Transverse colon (tissue), 4 donors: ENCODE results near the gene IL1R1. TPM values are rescaled to one million over a fixed set of nuclear protein-coding genes. Genes with fewer than 3 reads are reported as not detected.
"Not testable (repeated sequence)": the region's sequence is repeated elsewhere in the genome, so short reads cannot be mapped to it uniquely, and the experiment has no call there.

ENCODE experiments used
- DNase-seq: peaks from one replicate; pipeline ENCODE4 v3.0.0-alpha.2; 2019
- H3K27ac ChIP-seq, 4 donors: fragments of 200-600 bp; sonication (generic); 2 replicates each; pipeline ENCODE4 v1.5.1; 2016 to 2018; ENCODE audit warnings: inconsistent platforms in 4 of 4
- H3K27me3 ChIP-seq: fragments of 200-600 bp; sonication (generic); 2 replicates; pipeline ENCODE4 v1.5.1; 2017; ENCODE audit warnings: inconsistent platforms
- H3K36me3 ChIP-seq, 4 donors: fragments of 200-600 bp; sonication (generic); 2 replicates each; pipeline ENCODE4 v1.5.1; 2017 to 2019; ENCODE audit warnings: inconsistent platforms in 4 of 4
- H3K4me1 ChIP-seq, 4 donors: fragments of 200-600 bp; sonication (generic); 2 replicates each; pipeline ENCODE4 v1.5.1; 2017 to 2020; ENCODE audit warnings: inconsistent platforms in 4 of 4
- H3K4me3 ChIP-seq, 4 donors: fragments of 200-600 bp; sonication (generic); 1 replicate in 1 of 4; 2 replicates in 3 of 4; pipeline versions ENCODE4 v1.5.1 to v1.6.1; 2017 to 2019; ENCODE audit warnings: inconsistent platforms in 4 of 4
- H3K9me3 ChIP-seq, 2 donors: fragments of 200-600 bp; sonication (generic); 2 replicates each; pipeline ENCODE4 v1.5.1; 2017 to 2019; ENCODE audit warnings: inconsistent platforms in 2 of 2
- EP300 ChIP-seq: sonication (generic); formaldehyde crosslinking; IDR thresholded peaks from one replicate; pipeline ENCODE4 v1.6.1; 2017; ENCODE audit warnings: antibody characterized with exemption, low read depth
- POLR2A ChIP-seq: fragments of 450-650 bp; IDR thresholded peaks from one replicate; pipeline ENCODE4 v1.6.1; 2016; ENCODE audit warnings: antibody characterized with exemption, mild to moderate bottlenecking, moderate library complexity
- POLR2AphosphoS5 ChIP-seq, 3 donors: sonication (generic); formaldehyde crosslinking; IDR thresholded peaks; one replicate each; pipeline ENCODE4 v1.6.1; 2016; ENCODE audit warnings: antibody characterized with exemption in 3 of 3
- WGBS, 2 donors: methylation state at CpG; one replicate each; pipeline ENCODE4 v1.1.5; 2018; ENCODE audit warnings: low coverage in 1 of 2; 5-methylcytosine and 5-hydroxymethylcytosine counted together
- in situ Hi-C, 4 donors: fragments of 200-750 bp; cut with MboI; loops; one replicate each; pipeline versions ENCODE4 v1.15.0 to v1.15.1; 2017; ENCODE audit warnings: low sequenced_read_pairs in 3 of 4, low pct_ligation_motif_present in 1 of 4, low pct_unique_long_range_greater_than_20kb in 1 of 4
- intact Hi-C: fragments of 100-400 bp; cut with DNase I; formaldehyde crosslinking; loops from one replicate; pipeline ENCODE4 v1.15.1; 2023; ENCODE audit warnings: low total_unique reads
- total RNA-seq, 4 donors: library from RNA; depleted of rRNA; stranded (reverse); fragments of >200 nt; gene quantifications; one replicate each; pipeline ENCODE4 v1.1.0, GENCODE V29; 2016
- TF ChIP-seq, protein P1 (sequence below), 5 experiments: fragments of 200-600 bp in 3 of 5; fragments of 450-650 bp in 2 of 5; sonication (generic) in 3 of 5; IDR thresholded peaks; 1 replicate in 2 of 5; 2 replicates in 3 of 5; pipeline ENCODE4 v1.5.1; 2016 to 2017; ENCODE audit warnings: antibody characterized with exemption in 5 of 5, inconsistent platforms in 3 of 5, mild to moderate bottlenecking in 2 of 5, moderate library complexity in 1 of 5

Gene IL1R1
- total RNA-seq, 4 donors from 2014 or later: 20.2 to 58.0 (median 36.2) TPM

DNA sequence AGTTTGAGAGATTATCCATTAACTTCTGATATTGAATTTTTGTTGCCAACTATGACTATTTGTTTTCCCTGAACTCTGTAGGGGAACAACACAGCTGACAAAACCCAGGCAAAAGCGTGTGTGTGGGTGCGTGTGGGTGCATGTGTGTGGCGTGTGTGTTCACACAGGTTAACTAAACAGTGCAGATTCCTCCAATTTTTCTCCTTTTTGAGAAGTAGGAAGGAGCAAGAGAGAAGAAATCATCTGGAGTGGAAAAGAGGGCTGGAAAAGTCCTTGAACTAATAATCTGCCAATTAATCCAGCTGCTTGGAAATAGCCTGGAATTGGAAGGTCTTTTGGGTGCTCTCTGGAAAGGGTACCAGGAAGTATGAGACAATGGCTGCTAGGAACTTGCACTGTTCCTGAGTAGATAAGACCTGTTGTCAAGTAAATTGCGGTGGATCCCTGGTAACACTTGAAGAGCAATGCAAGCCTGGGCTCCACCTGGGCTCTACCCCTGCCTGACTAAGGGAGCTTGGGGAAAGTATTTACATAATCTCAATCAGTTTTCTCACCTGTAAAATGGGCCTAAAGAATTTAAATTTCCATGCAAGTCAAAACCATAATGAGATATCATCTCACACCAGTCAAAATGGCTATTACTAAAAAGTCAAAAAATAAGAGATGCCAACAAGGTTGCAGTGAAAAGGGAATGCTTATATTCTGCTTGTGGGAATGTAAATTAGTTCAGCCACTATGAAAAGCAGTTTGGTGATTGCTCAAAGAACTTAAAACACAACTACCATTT lies 40.5 kb upstream of the IL1R1 start:
- no peak for TF ChIP-seq EP300
- no peak for TF ChIP-seq POLR2A
- TF ChIP-seq, protein P1, sequence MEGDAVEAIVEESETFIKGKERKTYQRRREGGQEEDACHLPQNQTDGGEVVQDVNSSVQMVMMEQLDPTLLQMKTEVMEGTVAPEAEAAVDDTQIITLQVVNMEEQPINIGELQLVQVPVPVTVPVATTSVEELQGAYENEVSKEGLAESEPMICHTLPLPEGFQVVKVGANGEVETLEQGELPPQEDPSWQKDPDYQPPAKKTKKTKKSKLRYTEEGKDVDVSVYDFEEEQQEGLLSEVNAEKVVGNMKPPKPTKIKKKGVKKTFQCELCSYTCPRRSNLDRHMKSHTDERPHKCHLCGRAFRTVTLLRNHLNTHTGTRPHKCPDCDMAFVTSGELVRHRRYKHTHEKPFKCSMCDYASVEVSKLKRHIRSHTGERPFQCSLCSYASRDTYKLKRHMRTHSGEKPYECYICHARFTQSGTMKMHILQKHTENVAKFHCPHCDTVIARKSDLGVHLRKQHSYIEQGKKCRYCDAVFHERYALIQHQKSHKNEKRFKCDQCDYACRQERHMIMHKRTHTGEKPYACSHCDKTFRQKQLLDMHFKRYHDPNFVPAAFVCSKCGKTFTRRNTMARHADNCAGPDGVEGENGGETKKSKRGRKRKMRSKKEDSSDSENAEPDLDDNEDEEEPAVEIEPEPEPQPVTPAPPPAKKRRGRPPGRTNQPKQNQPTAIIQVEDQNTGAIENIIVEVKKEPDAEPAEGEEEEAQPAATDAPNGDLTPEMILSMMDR (IDR thresholded peaks at IDR 0.05): no peak
- no peak for TF ChIP-seq POLR2AphosphoS5 (IDR thresholded peaks at IDR 0.05)

DNA sequence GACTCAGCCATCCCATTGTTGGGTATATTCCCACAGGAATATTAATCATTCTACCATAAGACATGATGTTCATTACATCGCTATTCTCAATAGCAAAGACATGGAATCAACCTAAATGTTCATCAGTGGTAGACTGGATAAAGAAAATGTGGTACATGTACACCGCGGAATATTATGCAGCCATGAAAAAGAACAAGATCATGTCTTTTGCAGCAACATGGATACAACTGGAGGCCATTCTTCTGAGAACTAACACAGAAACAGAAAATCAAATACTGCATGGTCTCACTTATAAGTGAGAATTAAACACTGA lies 40.0 kb upstream of the IL1R1 start:
- 65 to 71% methylated on average over 3 of the region's 3 CpGs for WGBS, 2 donors
- H3K4me3 ChIP-seq, DNase-seq, H3K36me3 ChIP-seq, H3K9me3 ChIP-seq, H3K27ac ChIP-seq, in situ Hi-C loops, H3K27me3 ChIP-seq: not testable (repeated sequence)
- H3K4me1 ChIP-seq: peaks cover 0 to 46% (median 24%) of the 10 kb centered on the region in 4 donors
- intact Hi-C loops: loop anchor here (5.0 kb wide), 1 partner anchor 1220 kb away; no protein-coding TSS in a partner anchor

More for the DNA sequence above, 40.5 kb upstream of the IL1R1 start:
- intact Hi-C loops (loop anchor here (5.0 kb wide), 1 partner anchor 1220 kb away; no protein-coding TSS in a partner anchor), in situ Hi-C loops (no loop called here)
- Histone ChIP-seq H3K36me3 (no peaks in the 10 kb centered on the region), H3K4me3 (no peak overlapping the region), H3K4me1 (peaks cover 0 to 45% (median 22%) of the 10 kb centered on the region in 4 donors), H3K27ac (no peak overlapping the region), H3K27me3 (no peaks in the 10 kb centered on the region), H3K9me3 (no peaks in the 10 kb centered on the region)
- WGBS, 2 donors: 59 to 71% methylated on average over 3 to 4 of the region's 4 CpGs
- no peak for DNase-seq

DNA sequence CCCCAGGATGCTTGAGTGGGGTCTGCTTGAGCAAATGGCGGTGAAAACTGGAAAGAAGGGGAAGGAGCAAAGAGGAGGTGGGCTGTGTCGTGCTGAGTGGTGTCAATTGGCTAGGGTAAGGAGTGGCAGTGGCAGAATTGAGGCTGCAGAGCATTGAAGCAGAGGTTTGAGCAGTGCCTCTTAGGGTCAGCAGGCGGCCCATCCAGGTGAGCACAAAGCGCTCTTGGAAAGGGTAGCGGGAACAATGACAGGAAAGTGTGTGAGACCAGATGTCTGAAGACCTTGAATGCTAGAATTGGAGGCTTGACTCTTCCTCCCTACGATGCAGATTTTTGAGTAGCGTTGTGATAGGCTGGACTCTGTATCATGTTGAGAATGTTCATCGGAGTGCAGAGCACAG lies 39.3 kb upstream of the IL1R1 start:
- WGBS, 2 donors: 94% methylated on average over 3 to 8 of the region's 8 CpGs
- no peaks in the 10 kb centered on the region for H3K36me3 ChIP-seq
- H3K9me3 ChIP-seq: no peaks in the 10 kb centered on the region
- no peak overlapping the region for H3K4me3 ChIP-seq
- H3K27ac ChIP-seq: peak overlapping the region in 1 of 4 donors; percentile 70
- TF ChIP-seq POLR2A: no peak
- no peak for TF ChIP-seq EP300
- TF ChIP-seq, protein P1 (IDR thresholded peaks at IDR 0.05): no peak
- TF ChIP-seq POLR2AphosphoS5 (IDR thresholded peaks at IDR 0.05): no peak
- H3K4me1 ChIP-seq: peaks cover 0 to 53% (median 31%) of the 10 kb centered on the region in 4 donors
- no peaks in the 10 kb centered on the region for H3K27me3 ChIP-seq
- intact Hi-C loops (loop anchor here (5.0 kb wide), 1 partner anchor 1221 kb away; no protein-coding TSS in a partner anchor), in situ Hi-C loops (no loop called here)
- no peak for DNase-seq

DNA sequence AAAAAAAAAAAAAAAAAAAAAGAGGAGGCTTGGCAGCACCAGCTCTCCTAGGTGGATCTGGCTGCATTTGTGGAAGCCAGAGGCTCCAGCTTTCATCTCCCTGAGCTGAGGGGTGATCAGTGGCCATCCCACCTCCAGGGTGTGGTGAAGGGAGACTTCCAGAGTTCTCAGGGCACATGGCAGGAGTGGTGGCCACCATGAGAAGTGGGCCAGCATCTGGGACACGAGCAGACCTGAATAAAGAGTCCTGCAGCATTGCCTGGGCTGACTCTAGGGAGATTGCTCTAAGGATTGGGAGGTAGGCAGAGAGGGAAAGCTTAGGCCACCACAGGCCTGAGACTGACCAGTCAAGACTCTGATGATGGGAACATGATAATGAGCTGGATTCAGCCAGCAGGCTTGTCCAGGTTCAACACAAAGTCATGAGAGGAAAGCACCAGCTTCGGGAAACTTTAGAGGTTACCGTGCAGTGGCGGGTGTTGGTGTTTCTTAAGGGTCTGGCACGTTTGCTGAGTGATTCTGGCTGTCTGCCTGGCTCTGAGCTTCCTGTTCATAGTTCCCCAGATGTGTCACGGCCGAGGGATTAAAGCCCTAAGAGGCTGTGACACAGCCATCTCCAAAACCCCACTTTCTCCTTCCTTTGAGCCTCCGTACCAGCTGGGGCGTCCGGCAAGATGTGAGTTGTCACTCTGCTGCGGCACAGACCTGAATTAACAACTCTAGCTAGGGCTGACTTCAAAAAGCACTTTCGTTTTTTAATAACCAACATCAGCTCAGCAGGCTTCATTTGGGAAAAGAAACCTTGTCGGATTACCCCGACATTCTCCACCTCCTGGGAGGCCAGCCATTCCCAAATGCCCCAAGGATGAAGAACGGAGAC lies 38.3 kb upstream of the IL1R1 start:
- TF ChIP-seq, protein P1 (IDR thresholded peaks at IDR 0.05): no peak
- TF ChIP-seq EP300 (no peak), POLR2A (peak; percentile 13), POLR2AphosphoS5 (IDR thresholded peaks at IDR 0.05) (peak; percentile 16 to 51 (median 46))
- Histone ChIP-seq H3K27ac (peak overlapping the region; percentile 70 to 76 (median 72)), H3K4me1 (peaks cover 0 to 61% (median 34%) of the 10 kb centered on the region in 4 donors), H3K27me3 (no peaks in the 10 kb centered on the region), H3K4me3 (peak overlapping the region in 3 of 4 donors; percentile 20 to 42 (median 21)), H3K36me3 (no peaks in the 10 kb centered on the region), H3K9me3 (no peaks in the 10 kb centered on the region)
- in situ Hi-C loops (no loop called here), intact Hi-C loops (loop anchor here (2.0 to 5.0 kb wide), 2 partner anchors 37 to 1222 kb away; no protein-coding TSS in a partner anchor)
- DNase-seq: peak; percentile 70
- 14 to 19% methylated on average over 6 to 15 of the region's 15 CpGs for WGBS, 2 donors
